ENCODE measurements around the gene ZNF699.
"Not testable (repeated sequence)": the region's sequence is repeated elsewhere in the genome, so short reads cannot be mapped to it uniquely, and the experiment has no call there.

ZNF699 gene

GRCh38 chr19:9289231-9289884 is 20.3 kb downstream of the ZNF699 start:
- no peak for DNase-seq (ENCODE audit: low read depth in 2 of 2, low spot score in 1 of 2)

GRCh38 chr19:9283485-9283884 is 26.2 kb downstream of the ZNF699 start:
- not testable (repeated sequence) for DNase-seq (ENCODE audit: low read depth in 2 of 2, low spot score in 1 of 2)

GRCh38 chr19:9251236-9251635 is 58.4 kb downstream of the ZNF699 start:
- DNase-seq (ENCODE audit: low read depth in 2 of 2, low spot score in 1 of 2), result no peak

GRCh38 chr19:9250630-9251029 is 59.0 kb downstream of the ZNF699 start, which contains the start of gene OR7E24:
Gene OR7E24, plus strand, starts transcription at chr19:9250930. Its CDS starts 114 bp downstream, at chr19:9251044.
- DNase-seq (ENCODE audit: low read depth in 2 of 2, low spot score in 1 of 2), result no peak
